ENCODE data around the gene C9orf43.
"Not testable (repeated sequence)": the region's sequence is repeated elsewhere in the genome, so short reads cannot be mapped to it uniquely, and the experiment has no call there.

Gene C9orf43

DNA sequence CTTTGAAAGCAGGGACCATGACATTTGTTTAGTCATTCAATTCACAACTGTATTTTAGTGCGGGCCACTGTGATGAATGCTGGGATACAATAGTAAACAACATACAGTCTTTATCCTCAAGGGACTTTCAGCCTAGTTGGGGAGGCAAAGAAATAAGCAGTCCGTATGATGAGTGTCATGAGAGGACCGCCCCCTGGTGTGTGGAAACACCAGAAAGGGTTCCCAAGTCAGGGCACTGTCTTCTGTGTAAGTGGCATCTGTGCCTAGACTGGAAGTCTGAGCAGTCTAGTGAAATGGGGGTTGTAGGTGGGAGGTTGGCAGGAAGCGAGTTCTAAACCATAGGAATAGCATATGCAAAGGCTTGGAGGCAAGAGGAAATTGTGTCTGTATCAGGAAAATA is 6.8 kb downstream of the C9orf43 start:
- DNase-seq (ENCODE audit: low spot score): no peak

DNA sequence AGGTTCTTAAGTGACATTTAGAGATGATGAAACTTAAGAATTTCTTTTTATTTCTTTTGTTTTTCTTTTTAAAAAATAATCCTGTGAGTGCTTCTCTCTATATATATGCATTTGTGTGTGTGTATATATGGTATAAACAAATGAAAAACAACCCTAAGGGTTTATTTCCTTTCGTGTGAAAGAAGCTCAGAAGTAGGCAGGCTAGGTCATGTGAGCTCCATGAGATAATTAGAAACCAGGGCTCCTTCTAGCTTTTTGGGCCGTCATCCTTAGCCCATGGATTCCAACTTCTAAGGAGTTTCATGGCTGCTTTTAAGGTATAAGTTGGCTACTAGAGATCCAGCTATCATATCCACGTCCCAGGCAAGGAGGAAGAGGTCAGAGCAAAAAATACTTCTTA is 11.2 kb downstream of the C9orf43 start:
- no peak for DNase-seq (ENCODE audit: low spot score)

DNA sequence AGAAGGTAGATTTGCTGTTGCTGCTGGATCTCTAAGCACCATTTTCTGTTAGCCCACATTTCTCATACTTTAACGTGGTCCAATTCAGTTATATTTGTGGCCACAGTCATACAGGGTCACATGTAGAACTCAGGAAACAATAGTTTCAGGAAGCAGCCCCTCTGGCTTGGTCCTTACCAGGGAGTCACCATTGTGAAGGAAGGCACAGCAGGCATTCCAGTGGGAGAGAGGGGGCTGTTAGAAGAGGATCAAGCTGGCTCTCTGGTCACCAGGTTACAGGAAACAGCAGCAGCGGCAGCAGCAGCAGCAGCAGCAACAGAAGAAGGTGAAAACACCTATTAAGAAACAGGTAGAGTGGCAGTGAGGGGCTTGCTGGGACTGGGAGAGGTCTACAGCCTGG is 14.5 kb downstream of the C9orf43 start:
- no peak for DNase-seq (ENCODE audit: low spot score)

DNA sequence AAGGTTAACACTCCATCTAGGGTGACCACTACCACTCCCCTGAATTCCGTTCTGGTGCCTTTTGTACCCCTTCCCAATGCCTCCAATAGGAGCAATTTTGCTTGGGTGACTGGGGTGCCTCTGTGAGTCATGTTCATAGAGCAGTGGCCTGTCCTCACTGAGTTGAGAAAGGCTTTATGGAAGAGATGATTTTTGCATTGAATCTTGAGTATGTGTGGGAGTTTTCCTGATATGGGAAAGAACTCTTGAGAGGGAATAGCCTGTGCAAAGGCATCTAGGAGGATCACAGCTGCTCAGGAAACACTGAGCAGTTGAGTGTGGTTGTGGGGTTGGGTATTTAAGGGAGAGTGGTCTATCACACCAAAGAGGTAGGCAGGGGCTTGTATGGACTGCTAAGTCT is 16.2 kb downstream of the C9orf43 start:
- DNase-seq (ENCODE audit: low spot score): no peak

DNA sequence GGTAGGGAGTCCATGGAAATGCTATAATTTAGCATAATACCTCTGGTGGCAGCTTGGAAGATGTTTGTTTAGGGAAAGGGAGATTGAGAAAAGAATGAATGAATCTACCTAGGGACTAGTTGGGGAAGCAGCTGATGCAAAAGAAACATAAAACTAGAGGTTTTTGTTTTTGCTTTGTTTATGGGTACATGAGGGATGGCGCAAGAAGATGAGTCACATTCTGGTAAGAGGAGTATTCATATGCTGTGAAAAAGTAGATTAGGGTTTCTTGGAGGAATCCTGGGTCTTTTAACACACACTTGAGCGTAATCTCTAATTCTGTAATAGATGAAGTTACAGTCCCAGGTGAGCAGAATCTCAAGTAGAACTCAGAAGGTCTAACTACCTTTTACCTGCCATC is 17.1 kb downstream of the C9orf43 start:
- DNase-seq (ENCODE audit: low spot score): no peak

DNA sequence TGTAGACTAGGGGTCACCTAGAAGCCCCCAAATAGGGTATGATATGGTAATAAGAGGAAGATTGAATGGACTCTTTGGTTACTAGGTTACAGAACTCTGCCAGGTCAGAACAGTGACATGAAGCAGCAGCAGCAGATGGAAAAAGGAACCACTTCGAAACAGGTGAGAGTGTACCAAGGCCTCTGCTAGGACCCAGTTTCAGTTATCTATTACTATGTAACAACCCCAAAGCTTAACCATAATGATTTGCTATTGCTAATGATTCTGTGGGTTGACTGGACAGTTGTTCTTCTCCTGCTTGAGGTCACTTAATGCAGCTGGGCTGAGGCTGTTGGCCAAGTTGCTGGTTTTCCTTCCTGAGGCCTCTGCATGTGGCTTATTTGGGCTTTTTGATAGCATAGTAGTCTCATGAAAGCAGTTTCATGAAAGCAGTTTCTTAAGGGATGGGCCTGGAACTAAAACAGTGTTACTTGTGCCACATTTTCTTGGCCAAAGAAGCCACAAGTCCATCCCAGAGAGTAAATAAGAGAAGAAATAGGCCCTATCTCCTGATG is 17.6 kb downstream of the C9orf43 start:
- DNase-seq (ENCODE audit: low spot score): no peak

DNA sequence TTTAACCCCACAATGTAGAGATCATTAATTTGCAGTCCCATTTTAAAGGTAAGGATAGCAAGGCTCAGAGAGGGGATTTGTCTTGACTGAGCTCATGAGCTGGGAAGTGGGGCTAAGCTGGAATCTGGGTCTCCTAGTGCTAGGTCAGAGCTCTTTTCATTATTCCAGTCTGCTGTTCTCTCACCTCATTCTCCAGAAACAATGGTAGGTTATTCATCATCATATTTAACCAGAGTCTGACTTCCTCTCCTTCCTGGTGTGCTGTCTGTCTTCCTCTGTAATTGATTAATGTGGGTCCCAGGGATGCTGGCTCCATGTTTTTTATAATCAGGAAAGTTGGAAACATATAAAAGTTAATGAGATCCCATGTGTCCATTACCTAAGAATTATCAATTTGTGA is 20.6 kb downstream of the C9orf43 start:
- DNase-seq (ENCODE audit: low spot score): no peak

DNA sequence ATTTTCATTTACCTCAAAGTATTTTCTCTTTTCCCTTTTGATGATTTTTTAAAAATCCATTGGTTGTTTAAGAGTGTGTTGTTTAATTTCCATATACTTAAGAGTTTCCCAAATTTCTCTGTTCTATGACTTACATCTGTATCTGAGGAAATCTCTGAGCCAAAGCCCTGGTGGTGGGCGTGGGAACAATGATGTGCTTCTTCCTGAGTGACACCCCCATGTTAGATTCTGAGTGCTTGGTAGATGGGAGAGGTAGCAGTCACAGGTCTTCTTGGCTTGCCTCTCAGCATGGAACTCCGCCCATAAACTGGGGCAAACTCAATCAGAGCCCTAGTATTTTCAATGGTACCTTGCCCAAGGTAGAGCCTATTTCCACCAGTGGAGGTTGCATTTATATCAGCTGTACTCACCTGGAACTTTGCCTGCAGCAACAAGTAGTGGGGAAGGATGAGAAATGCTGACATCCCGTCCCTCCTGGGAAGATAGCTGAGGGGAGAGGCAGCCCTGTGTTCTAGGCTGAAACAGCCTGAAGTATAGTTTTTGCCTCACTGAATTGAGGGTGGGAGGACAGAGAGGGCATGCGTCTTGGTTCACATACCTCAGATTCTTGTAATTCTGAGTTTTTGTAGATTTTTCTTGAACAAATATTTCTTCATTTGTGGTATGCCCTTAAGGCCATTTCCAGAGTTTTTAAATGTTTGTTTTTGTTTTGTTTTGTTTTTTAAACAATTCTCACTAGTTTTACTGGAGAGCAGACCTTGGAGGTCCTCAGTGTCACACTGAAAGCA is 26.4 kb downstream of the C9orf43 start:
- DNase-seq (ENCODE audit: low spot score): no peak

DNA sequence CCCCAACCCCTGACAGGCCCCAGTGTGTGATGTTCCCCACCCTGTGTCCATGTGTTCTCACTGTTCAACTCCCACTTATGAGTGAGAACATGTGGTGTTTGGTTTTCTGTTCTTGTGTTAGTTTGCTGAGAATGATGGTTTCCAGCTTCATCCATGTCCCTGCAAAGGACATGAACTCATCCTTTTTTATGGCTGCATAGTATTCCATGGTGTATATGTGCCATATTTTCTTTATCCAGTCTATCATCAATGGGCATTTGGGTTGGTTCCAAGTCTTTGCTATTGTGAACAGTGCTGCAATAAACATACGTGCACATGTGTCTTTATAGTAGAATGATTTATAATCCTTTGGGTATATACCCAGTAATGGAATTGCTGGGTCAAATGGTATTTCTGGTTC is 27.2 kb downstream of the C9orf43 start:
- not testable (repeated sequence) for DNase-seq (ENCODE audit: low spot score)

DNA sequence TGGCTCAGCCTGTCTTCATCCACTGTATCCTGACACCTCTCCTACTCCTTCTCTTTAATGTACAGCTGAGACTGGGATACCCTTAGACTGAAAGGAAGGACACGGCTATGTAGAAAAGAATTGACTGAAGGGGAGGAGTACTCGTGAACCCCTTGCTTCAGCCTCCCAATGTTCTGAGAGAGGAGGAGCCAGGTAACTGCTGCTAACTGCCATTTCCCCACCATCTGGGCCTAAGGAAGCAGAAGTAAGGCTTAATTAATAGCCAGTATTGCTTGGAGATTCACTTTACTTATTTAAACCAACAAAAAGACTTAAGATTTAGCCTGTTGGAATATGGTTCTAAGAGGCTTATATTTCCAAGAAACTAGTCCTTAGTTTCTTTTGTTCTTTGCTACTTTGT is 34.2 kb downstream of the C9orf43 start:
- no peak for DNase-seq (ENCODE audit: low spot score)

DNA sequence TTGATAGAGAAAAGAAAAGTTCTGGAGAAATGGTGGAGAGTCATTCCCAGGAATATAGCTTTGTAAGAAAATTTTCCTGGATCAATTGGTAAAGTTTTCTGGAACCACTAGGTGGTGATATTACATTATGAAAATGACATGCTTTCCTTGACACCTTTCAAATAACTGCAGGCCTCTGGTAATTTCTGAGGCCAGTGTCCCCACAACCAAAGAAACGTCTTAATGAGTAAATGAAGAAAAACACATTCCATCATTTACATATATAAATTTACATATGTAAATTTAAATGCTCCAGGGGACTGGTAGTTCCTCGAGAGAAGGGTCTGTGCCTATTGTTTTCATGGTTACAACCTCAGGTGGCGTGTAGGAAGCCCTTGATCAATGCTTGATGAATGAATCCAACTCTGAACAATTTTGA is 35.8 kb downstream of the C9orf43 start:
- DNase-seq (ENCODE audit: low spot score): peak; percentile 27

DNA sequence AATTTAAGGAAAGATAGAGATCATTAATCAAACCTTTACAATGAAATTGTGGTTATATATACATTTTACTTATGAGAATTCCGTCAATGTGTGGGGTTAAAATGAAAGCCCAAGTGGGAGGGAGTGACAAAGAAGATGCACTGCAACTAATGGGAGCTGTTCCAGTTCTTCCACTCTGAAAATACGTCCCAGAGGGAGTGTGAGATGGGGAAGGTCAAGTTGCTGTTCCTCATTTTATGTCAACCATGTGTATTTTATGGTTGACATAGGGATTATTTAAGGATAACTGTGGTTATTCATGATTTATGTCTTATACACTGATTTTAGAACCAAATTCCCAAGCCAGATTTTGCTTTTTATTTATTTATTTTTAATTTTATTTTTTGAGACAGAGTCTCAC is 38.8 kb downstream of the C9orf43 start:
- no peak for DNase-seq (ENCODE audit: low spot score)

DNA sequence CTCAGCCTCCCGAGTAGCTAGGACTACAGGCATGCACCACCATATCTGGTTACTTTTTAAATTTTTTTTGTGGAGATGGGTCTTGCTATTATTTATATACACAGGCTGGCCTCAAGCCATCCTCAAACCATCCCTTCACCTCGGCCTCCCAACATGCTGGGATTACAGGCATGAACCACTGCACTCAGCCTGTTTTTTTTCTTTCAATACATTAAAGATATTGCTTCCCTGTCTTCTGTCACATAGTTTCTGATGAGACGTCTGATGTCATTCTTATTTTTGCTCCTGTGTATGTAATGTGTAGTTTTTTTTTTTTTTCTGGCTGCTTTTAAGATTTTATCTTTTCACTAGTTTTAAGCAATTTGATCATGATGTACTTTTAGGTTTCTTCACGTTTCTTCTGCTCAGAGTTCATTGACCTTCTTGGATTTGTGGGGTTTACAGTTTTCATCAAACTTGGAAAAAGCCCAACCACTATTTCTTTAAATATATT is 41.6 kb downstream of the C9orf43 start:
- DNase-seq (ENCODE audit: low spot score): no peak

DNA sequence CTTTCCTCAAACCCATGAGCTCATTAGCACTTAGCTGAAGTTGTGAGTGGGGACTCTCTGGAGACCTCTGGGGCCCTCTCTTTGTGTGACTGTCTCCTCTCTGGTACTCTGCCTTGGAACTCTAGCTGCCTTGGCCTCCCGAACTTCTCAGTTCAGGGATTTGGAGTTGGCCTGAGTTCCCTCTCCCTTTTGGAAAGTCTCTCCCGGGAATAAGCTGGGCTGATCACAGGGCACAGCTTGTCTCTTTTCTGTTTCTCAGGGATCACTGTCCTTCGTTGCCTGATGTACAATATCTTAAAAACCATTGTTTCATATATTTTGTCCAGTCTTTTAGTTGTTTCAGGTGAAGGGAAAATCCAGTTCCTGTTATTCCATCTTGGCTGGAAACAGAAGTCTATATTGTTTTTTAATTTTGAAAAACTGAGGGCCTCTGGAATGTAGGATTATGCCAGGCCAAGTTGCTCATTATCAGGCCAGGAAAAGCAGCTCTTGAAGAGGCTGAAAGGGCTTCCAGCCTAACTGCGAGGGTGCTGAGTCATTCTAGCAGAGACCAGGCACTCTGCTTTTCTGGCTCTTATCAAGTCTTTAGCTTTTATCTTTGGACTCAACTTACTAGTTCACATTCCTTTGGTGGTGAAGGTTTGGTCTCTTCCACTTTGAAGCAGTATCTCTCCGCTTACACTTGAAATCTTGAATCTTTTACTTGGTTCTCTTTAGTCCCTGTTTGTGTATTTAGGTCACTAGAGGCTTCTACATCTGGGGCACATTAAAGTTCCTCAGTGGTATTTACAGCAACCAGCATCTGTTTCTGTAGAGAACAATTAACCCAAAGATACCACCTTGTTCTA is 44.6 kb downstream of the C9orf43 start:
- DNase-seq (ENCODE audit: low spot score): peak; percentile 30

DNA sequence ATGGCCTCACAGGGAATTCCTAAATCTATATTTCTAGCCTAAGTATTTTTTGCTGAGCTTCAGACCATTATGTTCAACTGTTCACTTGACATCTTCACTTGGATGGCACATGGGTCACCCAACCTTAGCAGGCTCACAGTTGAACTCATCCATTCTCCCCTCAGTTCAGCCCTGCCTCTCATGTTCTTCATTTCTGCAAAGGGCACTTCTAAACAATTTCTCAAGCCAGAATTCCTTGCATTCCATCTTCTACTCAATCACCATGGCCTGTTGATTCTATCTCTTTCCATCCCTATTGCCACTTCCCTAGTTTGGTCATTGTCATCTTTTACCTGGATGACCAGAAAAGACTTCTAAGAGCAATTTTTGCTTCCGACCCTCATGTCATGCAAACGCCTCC is 45.7 kb downstream of the C9orf43 start:
- DNase-seq (ENCODE audit: low spot score): no peak

DNA sequence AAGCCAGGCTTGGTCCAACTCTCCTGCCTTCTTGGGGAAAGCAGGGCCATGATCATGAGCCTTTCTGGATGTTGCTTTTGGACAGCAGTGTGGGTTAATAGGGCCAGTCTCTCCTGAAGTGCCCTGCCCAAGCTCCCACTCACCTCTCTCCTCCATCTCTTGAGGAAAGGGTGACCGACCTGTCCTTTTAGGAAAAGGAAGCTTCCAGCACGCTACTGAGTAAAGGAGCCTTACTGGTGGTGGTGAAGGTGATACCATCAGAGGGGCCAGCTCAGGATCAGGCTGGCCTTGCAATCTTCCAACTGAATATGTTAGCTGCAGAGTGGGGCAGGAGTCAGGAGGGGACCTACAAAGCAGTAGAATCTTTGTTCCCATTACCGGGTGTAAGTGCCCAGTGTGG is 50.7 kb downstream of the C9orf43 start:
- no peak for DNase-seq (ENCODE audit: low spot score)

DNA sequence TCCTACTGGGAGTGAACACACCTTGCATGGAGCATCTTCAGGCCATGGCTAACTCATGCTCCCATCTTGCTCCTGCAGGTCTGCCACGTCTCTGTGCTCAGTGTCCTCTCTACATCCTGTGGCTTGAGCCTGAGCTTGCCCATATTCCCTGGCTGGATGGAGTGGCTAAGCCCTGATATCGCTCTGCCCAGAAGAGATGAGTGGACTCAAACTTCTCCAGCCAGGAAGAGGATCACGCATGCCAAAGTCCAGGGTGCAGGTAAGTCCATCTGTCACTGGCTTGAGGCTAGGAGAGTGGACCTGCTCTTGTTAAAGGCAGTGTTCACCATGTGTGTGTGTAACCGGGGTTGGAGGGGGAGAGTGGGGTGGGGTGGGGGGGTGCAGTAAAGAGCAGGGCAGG is 51.4 kb downstream of the C9orf43 start:
- DNase-seq (ENCODE audit: low spot score): no peak

DNA sequence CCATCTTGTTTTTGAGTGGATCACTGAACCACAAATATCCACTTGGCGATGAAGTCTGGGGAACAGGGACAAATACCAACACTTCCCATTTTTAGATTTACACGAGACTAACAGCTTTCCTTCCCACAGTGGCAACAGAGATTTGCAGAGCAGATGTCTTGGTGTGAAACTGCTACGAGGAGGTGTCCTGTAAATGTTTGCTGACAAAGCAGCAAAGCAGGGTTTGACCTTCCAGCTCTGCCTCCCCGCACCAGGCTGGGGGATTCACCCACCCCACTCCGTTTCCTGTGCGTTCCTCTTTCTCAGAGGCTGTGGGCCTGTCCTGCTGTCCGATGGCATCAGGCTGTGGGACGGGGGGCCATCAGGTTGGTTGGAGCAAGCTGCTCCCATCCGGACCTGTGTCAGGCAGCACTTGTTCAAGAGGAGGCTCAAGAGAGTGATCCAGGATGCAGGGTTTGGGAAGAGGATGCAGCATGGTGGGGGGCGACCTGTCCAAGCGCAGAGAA is 52.3 kb downstream of the C9orf43 start:
- no peak for DNase-seq (ENCODE audit: low spot score)

DNA sequence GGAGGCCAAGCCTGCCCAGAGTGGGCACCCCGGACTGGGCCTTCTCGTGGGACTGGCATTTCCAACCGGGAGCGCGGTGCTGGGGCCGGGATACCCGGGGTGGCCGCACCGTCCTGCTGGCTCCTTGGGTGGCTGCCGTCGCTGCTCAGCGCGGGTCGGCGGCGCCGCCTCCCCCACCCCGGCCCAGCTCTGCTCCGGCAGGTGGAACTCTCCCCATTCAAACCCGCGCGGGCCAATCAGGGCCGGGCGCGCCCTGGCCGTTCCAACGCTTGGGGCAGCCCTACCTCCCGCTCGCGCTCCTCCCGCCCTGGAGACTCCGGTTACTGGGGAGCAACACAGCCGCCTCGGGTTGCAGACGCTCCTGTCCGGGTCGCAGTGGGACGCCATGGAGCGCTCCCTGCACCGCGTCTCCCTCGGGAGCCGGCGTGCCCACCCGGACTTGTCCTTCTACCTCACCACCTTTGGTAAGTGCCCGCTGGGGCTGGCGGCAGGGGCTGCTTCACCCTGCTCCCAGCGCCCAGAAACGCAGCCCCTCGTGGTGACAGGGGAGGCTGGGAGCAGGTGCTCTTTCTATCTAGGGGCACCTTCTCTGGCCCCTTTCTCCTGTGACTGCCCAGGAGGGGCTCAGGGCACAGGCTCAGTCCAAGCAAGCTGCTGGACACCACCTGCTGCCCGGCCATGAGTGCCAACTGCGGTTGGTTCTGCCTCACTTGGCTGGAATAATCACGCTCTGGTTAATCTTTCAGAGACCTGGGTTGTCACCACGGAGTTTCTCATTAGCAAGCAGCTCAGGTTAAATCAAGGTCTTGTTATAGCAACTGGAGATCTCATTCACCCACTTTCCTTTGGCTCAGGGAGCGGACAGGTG is 53.1 kb downstream of the C9orf43 start, which contains the start of gene RGS3:
Gene RGS3 (plus strand): TSS at position 310 of the 868 bp plus-strand sequence. CDS start 76 bp downstream, at position 386.
- no peak for DNase-seq (ENCODE audit: low spot score)

DNA sequence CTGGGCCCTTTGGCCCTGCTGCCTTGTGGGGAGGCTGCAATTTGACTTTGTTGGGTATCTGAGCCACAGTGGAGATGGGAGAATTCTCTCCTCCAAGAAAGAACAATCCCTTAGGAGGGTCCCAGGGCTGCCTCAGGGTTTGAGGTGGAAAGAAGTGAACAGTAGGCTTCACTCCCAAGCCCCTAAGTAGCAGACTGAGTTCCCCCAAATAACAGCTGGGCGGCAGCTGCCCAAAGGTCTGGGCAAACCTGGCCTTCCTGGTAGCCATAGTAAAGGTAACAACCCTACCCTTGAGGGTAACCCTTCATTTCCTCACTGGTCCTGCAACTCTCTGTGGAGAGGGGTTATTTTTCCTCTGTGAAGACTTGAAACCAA is 53.7 kb downstream of the C9orf43 start:
- DNase-seq (ENCODE audit: low spot score): no peak

DNA sequence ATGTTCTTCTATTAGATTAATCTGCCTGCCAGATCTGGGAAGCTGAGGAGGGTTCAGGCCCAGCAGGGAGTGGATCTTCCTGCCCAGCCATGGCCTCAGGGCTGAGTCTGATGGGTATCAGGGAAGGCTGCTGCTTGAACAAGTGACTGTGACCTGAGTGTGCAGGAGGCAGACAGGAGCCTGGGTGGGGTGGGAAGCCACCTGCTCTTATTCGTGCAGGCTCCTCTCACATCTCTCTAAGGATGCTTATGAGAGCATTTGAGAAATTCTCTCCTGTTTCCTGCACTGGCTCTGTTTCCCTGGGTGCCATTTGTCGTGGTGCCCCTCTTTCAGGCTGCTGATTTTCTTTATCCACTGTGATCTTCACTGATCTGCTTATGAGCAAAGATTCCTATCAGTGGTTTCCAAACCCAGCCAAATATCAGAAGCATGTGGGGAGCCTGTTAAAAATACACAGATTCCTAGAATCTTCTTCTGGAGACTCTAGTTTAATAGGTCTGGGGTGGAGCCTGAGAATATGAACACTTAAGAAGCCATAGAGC is 55.1 kb downstream of the C9orf43 start:
- no peak for DNase-seq (ENCODE audit: low spot score)
